ENCODE measurements around the gene FBXL22.

FBXL22 gene

GRCh38 chr15:63597821-63598220 lies 634 bp downstream of the FBXL22 start:
- H3K79me2 ChIP-seq (ENCODE audit: low read length) = peaks cover 27% of the 10 kb centered on the region
- H3K9me3 ChIP-seq (ENCODE audit: insufficient read depth, low read length) = no peaks in the 10 kb centered on the region
- H3K27ac ChIP-seq (ENCODE audit: low read length) = no peak overlapping the region
- no peaks in the 10 kb centered on the region for H4K20me1 ChIP-seq (ENCODE audit: insufficient read depth, low read length)
- no peak overlapping the region for H3K4me3 ChIP-seq (ENCODE audit: low read length)
- H3K27me3 ChIP-seq (ENCODE audit: low read depth, low read length) = no peaks in the 10 kb centered on the region
- H2AFZ ChIP-seq (ENCODE audit: low read depth, low read length) = no peak overlapping the region
- H3K4me1 ChIP-seq (ENCODE audit: low read length) = peaks cover 77% of the 10 kb centered on the region
- H3K9ac ChIP-seq (ENCODE audit: low read length) = no peak overlapping the region
- no peak overlapping the region for H3K4me2 ChIP-seq (ENCODE audit: low read length)
- peaks cover 18% of the 10 kb centered on the region for H3K36me3 ChIP-seq (replicated peaks; ENCODE audit: low read depth, low read length)
- no peak for TF ChIP-seq CTCF (IDR thresholded peaks at IDR 0.05; ENCODE audit: low read depth, low read length)
- no peak for TF ChIP-seq EZH2phosphoT487 (IDR thresholded peaks at IDR 0.05; ENCODE audit: low read depth)

DNA sequence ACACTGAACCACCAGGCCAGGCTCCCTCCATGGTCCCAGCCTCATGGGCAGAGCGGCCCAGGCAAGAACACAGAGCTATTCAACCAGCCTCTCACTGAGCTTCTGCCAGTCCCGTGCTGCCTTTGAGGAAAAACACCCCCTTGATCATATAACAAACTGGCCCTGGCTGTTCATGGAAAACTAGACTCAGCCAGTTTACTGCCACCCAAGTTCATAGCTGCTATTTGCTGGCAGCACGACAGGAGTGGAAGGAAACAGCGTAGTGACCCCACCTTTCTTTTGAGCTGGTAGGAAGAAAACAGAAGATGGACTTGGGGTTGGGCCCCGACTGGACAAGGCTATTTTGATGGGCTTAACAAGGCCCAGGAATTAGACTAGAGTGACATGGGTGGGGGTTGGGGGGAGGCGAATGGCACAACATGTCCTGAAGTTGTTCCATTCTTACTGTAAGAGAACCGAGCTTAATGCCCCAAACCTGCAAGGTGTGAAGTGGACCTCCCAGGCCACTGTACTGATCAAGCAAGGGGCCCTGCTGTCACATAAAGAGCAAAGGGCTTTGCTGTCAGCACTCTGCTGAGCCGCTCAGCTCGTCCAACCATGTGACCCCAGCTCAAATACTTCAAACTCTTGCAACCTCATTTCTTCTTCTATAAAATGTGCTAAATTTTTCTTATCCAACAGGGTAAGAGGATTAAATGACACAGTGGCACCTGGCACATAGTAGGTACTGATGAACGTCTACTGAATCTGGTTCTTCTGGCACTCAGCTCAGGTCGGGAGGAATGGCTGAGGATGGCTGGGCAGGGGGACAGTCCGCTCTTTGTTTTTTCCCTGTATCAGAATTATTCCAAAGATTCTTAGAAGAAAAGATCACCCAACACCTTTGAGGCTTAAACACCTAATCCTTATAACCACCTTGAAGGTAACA lies 1.6 kb downstream of the FBXL22 start:
- H3K36me3 ChIP-seq (replicated peaks; ENCODE audit: low read depth, low read length) = peaks cover 9% of the 10 kb centered on the region
- H3K4me2 ChIP-seq (ENCODE audit: low read length) = peak overlapping the region; percentile 95
- peaks cover 27% of the 10 kb centered on the region for H3K79me2 ChIP-seq (ENCODE audit: low read length)
- no peaks in the 10 kb centered on the region for H3K27me3 ChIP-seq (ENCODE audit: low read depth, low read length)
- peak overlapping the region; percentile 86 for H3K4me3 ChIP-seq (ENCODE audit: low read length)
- TF ChIP-seq CTCF (IDR thresholded peaks at IDR 0.05; ENCODE audit: low read depth, low read length) (no peak), EZH2phosphoT487 (IDR thresholded peaks at IDR 0.05; ENCODE audit: low read depth) (no peak)
- H3K9me3 ChIP-seq (ENCODE audit: insufficient read depth, low read length) = no peaks in the 10 kb centered on the region
- no peaks in the 10 kb centered on the region for H4K20me1 ChIP-seq (ENCODE audit: insufficient read depth, low read length)
- peaks cover 78% of the 10 kb centered on the region for H3K4me1 ChIP-seq (ENCODE audit: low read length)
- peak overlapping the region; percentile 85; the same call in 1 of the 2 replicates for H3K9ac ChIP-seq (ENCODE audit: low read length)
- H2AFZ ChIP-seq (ENCODE audit: low read depth, low read length) = no peak overlapping the region
- peak overlapping the region; percentile 71 for H3K27ac ChIP-seq (ENCODE audit: low read length)

GRCh38 chr15:63599401-63600000 lies 2.3 kb downstream of the FBXL22 start:
- Histone ChIP-seq H3K4me1 (ENCODE audit: low read length) (peaks cover 74% of the 10 kb centered on the region), H4K20me1 (ENCODE audit: insufficient read depth, low read length) (no peaks in the 10 kb centered on the region), H3K4me3 (ENCODE audit: low read length) (peak overlapping the region; percentile 86), H2AFZ (ENCODE audit: low read depth, low read length) (no peak overlapping the region), H3K27ac (ENCODE audit: low read length) (peak overlapping the region; percentile 71), H3K9me3 (ENCODE audit: insufficient read depth, low read length) (no peaks in the 10 kb centered on the region), H3K27me3 (ENCODE audit: low read depth, low read length) (no peaks in the 10 kb centered on the region), H3K79me2 (ENCODE audit: low read length) (peaks cover 27% of the 10 kb centered on the region), H3K4me2 (ENCODE audit: low read length) (peak overlapping the region; percentile 95), H3K9ac (ENCODE audit: low read length) (peak overlapping the region; percentile 85), H3K36me3 (replicated peaks; ENCODE audit: low read depth, low read length) (peaks cover 5% of the 10 kb centered on the region)
- no peak for TF ChIP-seq EZH2phosphoT487 (IDR thresholded peaks at IDR 0.05; ENCODE audit: low read depth)
- TF ChIP-seq CTCF (IDR thresholded peaks at IDR 0.05; ENCODE audit: low read depth, low read length) = peak; percentile 72

GRCh38 chr15:63600001-63600615 lies 2.9 kb downstream of the FBXL22 start:
- Histone ChIP-seq H3K27ac (ENCODE audit: low read length) (peak overlapping the region; percentile 71), H3K4me3 (ENCODE audit: low read length) (peak overlapping the region; percentile 86), H3K9me3 (ENCODE audit: insufficient read depth, low read length) (no peaks in the 10 kb centered on the region), H3K4me2 (ENCODE audit: low read length) (peak overlapping the region; percentile 95), H2AFZ (ENCODE audit: low read depth, low read length) (peak overlapping the region; percentile 14; the same call in 1 of the 2 replicates), H3K27me3 (ENCODE audit: low read depth, low read length) (no peaks in the 10 kb centered on the region), H3K4me1 (ENCODE audit: low read length) (peaks cover 68% of the 10 kb centered on the region), H3K79me2 (ENCODE audit: low read length) (peaks cover 25% of the 10 kb centered on the region), H4K20me1 (ENCODE audit: insufficient read depth, low read length) (no peaks in the 10 kb centered on the region), H3K9ac (ENCODE audit: low read length) (peak overlapping the region; percentile 85), H3K36me3 (replicated peaks; ENCODE audit: low read depth, low read length) (peaks cover 3% of the 10 kb centered on the region)
- no peak for TF ChIP-seq EZH2phosphoT487 (IDR thresholded peaks at IDR 0.05; ENCODE audit: low read depth)
- no peak for TF ChIP-seq CTCF (IDR thresholded peaks at IDR 0.05; ENCODE audit: low read depth, low read length)
